GM10847 (cell line): ENCODE measurements around the gene PLGLB2.
"Not testable (repeated sequence)": the region's sequence is repeated elsewhere in the genome, so short reads cannot be mapped to it uniquely, and the experiment has no call there.

Source experiments
- POLR2A ChIP-seq: IDR thresholded peaks from 2 replicates; pipeline ENCODE4 v1.6.1; 2011; ENCODE audit not compliant: insufficient read length; ENCODE audit errors: extremely low read depth

Gene PLGLB2

DNA sequence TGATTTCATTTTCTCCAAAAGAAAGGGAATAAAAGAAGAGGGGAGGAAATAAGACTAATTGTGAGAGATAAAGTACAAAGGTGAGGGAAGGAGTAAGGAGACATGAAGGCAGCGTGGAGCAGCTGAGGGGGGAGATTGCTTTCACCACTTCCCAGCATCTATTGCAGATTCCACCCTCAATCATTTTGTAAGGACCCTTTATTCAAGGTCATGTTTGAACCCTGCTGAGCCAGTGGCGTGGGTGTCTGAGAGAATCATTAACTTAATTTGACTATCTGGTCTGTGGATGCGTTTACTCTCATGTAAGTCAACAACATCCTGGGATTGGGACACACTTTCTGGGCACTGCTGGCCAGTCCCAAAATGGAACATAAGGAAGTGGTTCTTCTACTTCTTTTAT is at the start of gene PLGLB2:
PLGLB2 (plus strand) TSS at position 297 of the 400 bp plus-strand sequence; CDS start at position 364, 67 bp downstream.
- TF ChIP-seq POLR2A, result not testable (repeated sequence)
